H1 (cell line): ENCODE results near the gene TSHR. TPM values are rescaled to one million over a fixed set of nuclear protein-coding genes. Genes with fewer than 3 reads are reported as not detected.

Experiments used
- CTCF ChIA-PET: fragments of 300-600 bp; sonication (Branson Sonifier 250); formaldehyde crosslinking; loops from one replicate; lab custom pipeline; 2021; ENCODE audit not compliant: partially characterized antibody; lab: Charles Lee
- POLR2A ChIA-PET: fragments of 300-600 bp; sonication (Branson Sonifier 250); formaldehyde crosslinking; loops from one replicate; lab custom pipeline; 2021; ENCODE audit warnings: inconsistent platforms; ENCODE audit not compliant: partially characterized antibody; lab: Charles Lee
- DNase-seq, 2 experiments: peaks; one replicate each; pipeline versions ENCODE4 v3.0.0 to v3.0.0-alpha.2; 2010 to 2022; ENCODE audit warnings: low spot score in 2 of 2, low read depth in 1 of 2, mixed read lengths in 1 of 2
- FAIRE-seq: peaks from 2 replicates; lab custom pipeline; 2011; peaks lifted over from hg19 to GRCh38; lab: Jason Lieb, UNC
- H2AFZ ChIP-seq: 2 replicates; pipeline ENCODE4 v1.8.1; 2012; ENCODE audit warnings: low read length, inconsistent platforms
- H2AK5ac ChIP-seq: 2 replicates; pipeline ENCODE4 v1.6.1; 2013; ENCODE audit warnings: low read depth, low read length
- H2BK120ac ChIP-seq: replicated peaks from 2 replicates; pipeline ENCODE3; 2013; ENCODE audit warnings: low read depth, low read length, inconsistent platforms
- H2BK12ac ChIP-seq: 2 replicates; pipeline ENCODE4 v1.6.1; 2013; ENCODE audit warnings: low read depth, low read length
- H2BK15ac ChIP-seq: 2 replicates; pipeline ENCODE4 v1.6.1; 2013; ENCODE audit warnings: low read length
- H2BK20ac ChIP-seq: 2 replicates; pipeline ENCODE4 v1.6.1; 2013; ENCODE audit warnings: low read length
- H2BK5ac ChIP-seq: 2 replicates; pipeline ENCODE4 v1.6.1; 2013; ENCODE audit warnings: low read depth, low read length
- H3K14ac ChIP-seq: 2 replicates; pipeline ENCODE4 v1.6.1; 2013; ENCODE audit warnings: inconsistent platforms; ENCODE audit not compliant: insufficient read length
- H3K18ac ChIP-seq: 2 replicates; pipeline ENCODE4 v1.6.1; 2013; ENCODE audit warnings: low read length; ENCODE audit errors: extremely low read depth
- H3K23ac ChIP-seq: 2 replicates; pipeline ENCODE4 v1.6.1; 2013; ENCODE audit warnings: inconsistent platforms; ENCODE audit not compliant: insufficient read length
- H3K23me2 ChIP-seq: 2 replicates; pipeline ENCODE4 v1.6.1; 2013; ENCODE audit warnings: low read depth, low read length
- H3K27ac ChIP-seq: 2 replicates; pipeline ENCODE4 v1.6.1; 2011; ENCODE audit warnings: low read depth, low read length, inconsistent platforms
- H3K27me3 ChIP-seq, 4 experiments: replicated peaks in 1 of 4; 1 replicate in 1 of 4; 2 replicates in 3 of 4; pipeline versions ENCODE4 v1.6.1 to v1.8.1; 2011 to 2013; ENCODE audit warnings: low read length in 3 of 4, mild to moderate bottlenecking in 3 of 4, inconsistent platforms in 2 of 4, mixed read lengths in 2 of 4, moderate library complexity in 1 of 4; ENCODE audit not compliant: control insufficient read depth in 3 of 4, insufficient read depth in 3 of 4; ENCODE audit errors: extremely low read depth in 1 of 4
- H3K36me3 ChIP-seq, 4 experiments: 2 replicates each; pipeline versions ENCODE4 v1.6.1 to v1.8.1; 2011 to 2013; ENCODE audit warnings: mild to moderate bottlenecking in 4 of 4, low read length in 3 of 4, moderate library complexity in 2 of 4, control low read depth in 1 of 4, inconsistent platforms in 1 of 4; ENCODE audit not compliant: insufficient read depth in 4 of 4, control insufficient read depth in 2 of 4
- H3K4ac ChIP-seq: replicated peaks from 2 replicates; pipeline ENCODE3; 2013; ENCODE audit warnings: low read length, low read depth, mixed read lengths, inconsistent platforms; ENCODE audit not compliant: insufficient read length
- H3K4me1 ChIP-seq, 4 experiments: replicated peaks in 1 of 4; 1 replicate in 1 of 4; 2 replicates in 3 of 4; pipeline versions ENCODE4 v1.6.1 to v1.8.1; 2011 to 2013; ENCODE audit warnings: low read length in 3 of 4, inconsistent platforms in 2 of 4, mixed read lengths in 1 of 4; ENCODE audit not compliant: insufficient read depth in 4 of 4, control insufficient read depth in 3 of 4
- H3K4me2 ChIP-seq, 2 experiments: 2 replicates each; pipeline versions ENCODE4 v1.6.1 to v1.8.1; 2011 to 2013; ENCODE audit warnings: low read depth in 2 of 2, low read length in 2 of 2, control low read depth in 1 of 2, inconsistent platforms in 1 of 2, mild to moderate bottlenecking in 1 of 2; ENCODE audit not compliant: insufficient read depth in 1 of 2
- H3K4me3 ChIP-seq, 4 experiments: fragments of 200-600, 300-600 bp in 1 of 4; sonication (generic), shearing (Covaris generic), sonication (Bioruptor Twin) in 1 of 4; 2 replicates each; pipeline versions ENCODE4 v1.5.1 to v1.8.1; 2011 to 2016; ENCODE audit warnings: low read length in 4 of 4, low read depth in 3 of 4, control low read depth in 2 of 4, inconsistent platforms in 2 of 4, mild to moderate bottlenecking in 2 of 4, mixed read lengths in 1 of 4, moderate library complexity in 1 of 4; ENCODE audit not compliant: insufficient read depth in 2 of 4; ENCODE audit errors: extremely low read depth in 1 of 4
- H3K56ac ChIP-seq: replicated peaks from 2 replicates; pipeline ENCODE3; 2013; ENCODE audit warnings: low read depth, mild to moderate bottlenecking, mixed read lengths, low read length, inconsistent platforms; ENCODE audit not compliant: insufficient read length
- H3K79me1 ChIP-seq: 2 replicates; pipeline ENCODE4 v1.6.1; 2013; ENCODE audit warnings: low read depth, low read length, control low read depth
- H3K79me2 ChIP-seq, 2 experiments: 2 replicates each; pipeline versions ENCODE4 v1.6.1 to v1.8.1; 2012 to 2013; ENCODE audit warnings: low read length in 2 of 2, mild to moderate bottlenecking in 2 of 2, inconsistent platforms in 1 of 2; ENCODE audit not compliant: insufficient read depth in 2 of 2, control insufficient read depth in 1 of 2
- H3K9ac ChIP-seq, 4 experiments: replicated peaks in 1 of 4; 1 replicate in 1 of 4; 2 replicates in 3 of 4; pipeline versions ENCODE4 v1.6.1 to v1.8.1; 2011 to 2013; ENCODE audit warnings: low read depth in 3 of 4, low read length in 3 of 4, control low read depth in 2 of 4, mild to moderate bottlenecking in 2 of 4, moderate library complexity in 2 of 4, inconsistent platforms in 1 of 4; ENCODE audit errors: extremely low read depth in 1 of 4
- H3K9me3 ChIP-seq, 2 experiments: 2 replicates each; pipeline versions ENCODE4 v1.6.1 to v1.8.1; 2012 to 2013; ENCODE audit warnings: mild to moderate bottlenecking in 2 of 2, moderate library complexity in 2 of 2, control low read depth in 1 of 2, inconsistent platforms in 1 of 2, low read depth in 1 of 2, low read length in 1 of 2, mixed read lengths in 1 of 2; ENCODE audit not compliant: insufficient read depth in 2 of 2
- H4K20me1 ChIP-seq, 2 experiments: replicated peaks in 1 of 2; 2 replicates each; pipeline versions ENCODE3 to v1.8.1; 2011 to 2013; ENCODE audit warnings: inconsistent platforms in 2 of 2, low read length in 2 of 2, mild to moderate bottlenecking in 1 of 2; ENCODE audit not compliant: insufficient read depth in 2 of 2, control insufficient read depth in 1 of 2
- H4K5ac ChIP-seq: 2 replicates; pipeline ENCODE4 v1.6.1; 2013; ENCODE audit warnings: low read length, low read depth, mixed read lengths, inconsistent platforms; ENCODE audit not compliant: insufficient read length
- H4K8ac ChIP-seq: 2 replicates; pipeline ENCODE4 v1.8.0; 2013; ENCODE audit warnings: mild to moderate bottlenecking, moderate library complexity, low read length, inconsistent platforms; ENCODE audit not compliant: insufficient read depth; ENCODE audit errors: extremely low read depth
- H4K91ac ChIP-seq: replicated peaks from 2 replicates; pipeline ENCODE3; 2013; ENCODE audit warnings: low read length, mixed read lengths, inconsistent platforms; ENCODE audit not compliant: insufficient read length
- ATF3 ChIP-seq: IDR thresholded peaks from 2 replicates; pipeline ENCODE4 v1.6.1; 2011; ENCODE audit warnings: low read depth, mild to moderate bottlenecking, low read length; ENCODE audit not compliant: insufficient read depth
- CTBP2 ChIP-seq: IDR thresholded peaks from 2 replicates; pipeline ENCODE4 v1.7.0; 2011; ENCODE audit warnings: borderline replicate concordance, mild to moderate bottlenecking, moderate library complexity, mixed read lengths, low read length; ENCODE audit not compliant: insufficient read depth, insufficient read length
- GABPA ChIP-seq: IDR thresholded peaks from 2 replicates; pipeline ENCODE4 v1.6.1; 2011; ENCODE audit warnings: mild to moderate bottlenecking, low read length, moderate library complexity, borderline replicate concordance; ENCODE audit not compliant: insufficient read depth
- NRF1 ChIP-seq: IDR thresholded peaks from 2 replicates; pipeline ENCODE4 v1.6.1; 2011; ENCODE audit warnings: mild to moderate bottlenecking, low read depth, low read length, improper control_type of control experiment
- POU5F1 ChIP-seq: IDR thresholded peaks from 2 replicates; pipeline ENCODE4 v1.6.1; 2011; ENCODE audit warnings: low read depth, mild to moderate bottlenecking, low read length, moderate library complexity
- RFX5 ChIP-seq: IDR thresholded peaks from 2 replicates; pipeline ENCODE4 v1.6.1; 2011; ENCODE audit warnings: low read depth, low read length, improper control_type of control experiment, borderline replicate concordance
- TBP ChIP-seq: IDR thresholded peaks from 2 replicates; pipeline ENCODE4 v1.6.1; 2011; ENCODE audit warnings: low read depth, low read length, improper control_type of control experiment
- USF2 ChIP-seq: IDR thresholded peaks from 2 replicates; pipeline ENCODE4 v1.6.1; 2011; ENCODE audit warnings: low read length, improper control_type of control experiment
- WGBS, 2 experiments: shearing (Covaris generic) in 1 of 2; methylation state at CpG; one replicate each; pipeline versions ENCODE4 v1.1.6 to v1.1.7; 2013 to 2015; ENCODE audit warnings: low lambda C conversion rate in 2 of 2, mixed read lengths in 2 of 2, inconsistent platforms in 1 of 2, low coverage in 1 of 2, missing lambda C conversion rate in 1 of 2; ENCODE audit not compliant: insufficient replicate concordance in 2 of 2, insufficient coverage in 1 of 2, insufficient read length in 1 of 2; ENCODE audit errors: extremely low coverage in 1 of 2, missing lambda C conversion rate in 1 of 2; 5-methylcytosine and 5-hydroxymethylcytosine counted together
- polyA plus RNA-seq, 7 experiments: library from polyadenylated mRNA; depleted of rRNA in 3 of 7; stranded (reverse) in 5 of 7; unstranded in 2 of 7; fragments of >200 nt in 5 of 7; fragments of 200-250 nt in 2 of 7; gene quantifications; 1 replicate in 5 of 7; 2 replicates in 1 of 7; 4 replicates in 1 of 7; pipeline versions ENCODE4 v1.2.1 to v1.2.3, GENCODE V29; 2011 to 2013; ENCODE audit warnings: missing spikeins in 2 of 7, mixed read lengths in 2 of 7
- total RNA-seq: library from RNA; stranded (reverse); fragmentation: NEBNext Ultra II Directional; extraction: Animal tissue kit (Norgen Biotek cat#: 25700); gene quantifications from 2 replicates; pipeline ENCODE4 v1.2.1, GENCODE V29; 2021

TSHR gene
- total and polyA plus RNA-seq, 2 of the 8 experiments (the other 6 are each of a cell fraction or from before 2014, with no cell fraction given), result 0.27 TPM; not detected in 1

DNA sequence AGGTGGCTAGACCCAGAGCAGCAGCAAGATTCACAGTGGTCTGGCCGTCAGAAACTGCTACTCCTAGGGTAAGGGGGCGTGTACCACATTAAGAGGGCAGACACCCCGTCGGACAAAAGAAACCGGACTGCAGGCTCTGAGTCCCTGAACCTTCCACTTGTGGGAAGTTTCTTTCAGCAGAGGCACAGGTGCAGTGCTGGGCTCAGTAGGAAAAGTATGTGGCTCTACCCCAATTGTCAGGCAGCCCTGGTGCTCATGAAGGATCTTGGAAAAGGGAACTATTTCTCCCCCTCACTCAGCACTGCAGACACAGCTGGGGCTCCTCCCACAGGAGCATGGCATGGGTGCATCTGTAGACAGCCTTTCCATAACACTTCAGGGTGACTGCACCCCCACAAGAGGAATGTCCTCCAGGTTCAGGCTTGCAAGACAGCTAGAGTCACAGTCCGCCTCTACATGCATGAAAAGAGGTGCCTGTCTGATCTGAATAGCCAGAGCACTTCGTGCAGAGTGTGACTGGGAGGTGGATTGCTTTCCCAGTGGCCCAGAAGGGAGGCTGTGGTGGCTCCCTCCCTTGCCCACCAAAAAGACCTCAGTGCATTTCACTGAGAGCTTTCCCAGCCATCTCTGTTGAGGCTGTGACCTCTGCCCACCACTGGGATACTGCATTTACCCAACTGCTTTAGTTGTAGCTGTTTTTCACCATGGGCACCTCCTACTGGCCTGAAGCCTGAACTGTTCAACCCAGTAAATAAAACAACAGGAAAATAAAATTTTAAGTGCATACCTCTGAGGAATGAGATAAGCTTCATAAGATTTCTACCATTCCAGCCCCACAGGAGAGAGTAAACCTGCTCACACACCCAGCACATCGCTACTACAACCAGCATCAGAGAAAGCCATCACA, 28.1 kb upstream of the TSHR start:
- H3K14ac ChIP-seq, result no peak overlapping the region
- TF ChIP-seq NRF1 (no peak), RFX5 (no peak), CTBP2 (no peak), ATF3 (no peak), USF2 (no peak), POU5F1 (no peak), TBP (no peak), GABPA (no peak)

More for the DNA sequence above, 28.1 kb upstream of the TSHR start:
- Histone ChIP-seq H2BK15ac (no peak overlapping the region), H4K5ac (no peak overlapping the region), H3K9ac (no peak overlapping the region), H3K27me3 (no peaks in the 10 kb centered on the region), H3K4me1 (no peaks in the 10 kb centered on the region; a peak in 1 of 7 replicates), H3K36me3 (no peaks in the 10 kb centered on the region), H2BK5ac (no peak overlapping the region), H3K56ac (no peak overlapping the region), H2BK12ac (no peak overlapping the region), H3K4ac (no peak overlapping the region), H2AFZ (no peak overlapping the region), H4K91ac (no peak overlapping the region), H3K79me1 (no peaks in the 10 kb centered on the region; the same call in 1 of the 2 replicates), H3K79me2 (no peaks in the 10 kb centered on the region; a peak in 1 of 4 replicates), H3K18ac (no peak overlapping the region), H3K23me2 (no peaks in the 10 kb centered on the region), H3K9me3 (no peaks in the 10 kb centered on the region), H3K4me3 (no peak overlapping the region), H4K20me1 (no peaks in the 10 kb centered on the region), H2BK20ac (no peak overlapping the region), H3K27ac (no peak overlapping the region), H2AK5ac (no peak overlapping the region), H2BK120ac (no peak overlapping the region), H3K23ac (no peak overlapping the region), H4K8ac (no peak overlapping the region), H3K4me2 (no peak overlapping the region)
- CTCF ChIA-PET, result interaction anchor here (0.6 to 2.2 kb wide), 8 partner anchors 9 to 947 kb away, joined by 3 to 12 read pairs (median 4); partner anchors contain the start of gene CEP128
- 81% methylated on average over 8 of the region's 8 CpGs; no CpG with 5 or more reads in 1 of the 2 experiments for WGBS, 2 experiments
- POLR2A ChIA-PET, result no interaction called here
- no peak for DNase-seq
- no peak for FAIRE-seq
